Heart left ventricle (tissue), 16 donors: ENCODE data around the gene METTL24. TPM values are rescaled to one million over a fixed set of nuclear protein-coding genes. Genes with fewer than 3 reads are reported as not detected.
A peak's percentile ranks its signal among the peaks of the same experiment; 100 is the strongest.

Experiments
- ATAC-seq, 4 donors: fragments of 200-7000 bp; cut with Tn5 transposase; one replicate each; pipeline ENCODE4 v1.9.1; 2020 to 2022; ENCODE audit warnings: moderate library complexity in 4 of 4, mild to moderate bottlenecking in 3 of 4, moderate number of reproducible peaks in 1 of 4
- DNase-seq, 5 donors: peaks; one replicate each; pipeline ENCODE4 v3.0.0-alpha.2; 2020
- H3K27ac ChIP-seq, 12 donors: fragments of 200-600 bp; sonication (generic) in 4 of 12; one replicate each; pipeline versions ENCODE4 v1.5.0 to v1.8.0; 2016 to 2022; ENCODE audit warnings: mild to moderate bottlenecking in 2 of 12
- H3K27me3 ChIP-seq, 9 donors: fragments of 200-600 bp; sonication (generic) in 2 of 9; one replicate each; pipeline versions ENCODE4 v1.5.1 to v1.8.0; 2016 to 2022; ENCODE audit warnings: mild to moderate bottlenecking in 3 of 9
- H3K36me3 ChIP-seq, 9 donors: fragments of 200-600 bp; sonication (generic) in 2 of 9; one replicate each; pipeline versions ENCODE4 v1.5.0 to v1.8.0; 2018 to 2022; ENCODE audit warnings: mild to moderate bottlenecking in 2 of 9
- H3K4me1 ChIP-seq, 12 donors: fragments of 200-600 bp; sonication (generic) in 4 of 12; one replicate each; pipeline versions ENCODE4 v1.5.0 to v1.8.0; 2016 to 2022; ENCODE audit warnings: mild to moderate bottlenecking in 3 of 12
- H3K4me3 ChIP-seq, 12 donors: fragments of 200-600 bp; sonication (generic) in 4 of 12; one replicate each; pipeline versions ENCODE4 v1.5.0 to v1.8.0; 2017 to 2022; ENCODE audit warnings: mild to moderate bottlenecking in 9 of 12, moderate library complexity in 4 of 12
- H3K9me3 ChIP-seq, 12 donors: fragments of 200-600 bp; sonication (generic) in 4 of 12; one replicate each; pipeline versions ENCODE4 v1.5.0 to v1.8.0; 2016 to 2022; ENCODE audit warnings: mild to moderate bottlenecking in 1 of 12
- POLR2A ChIP-seq, 2 donors: fragments of 450-650 bp; IDR thresholded peaks; one replicate each; pipeline ENCODE4 v1.6.1; 2017; ENCODE audit warnings: antibody characterized with exemption in 2 of 2, mild to moderate bottlenecking in 2 of 2, moderate library complexity in 2 of 2
- WGBS, 4 donors: extraction: QIAGEN DNeasy Blood & Tissue Kit in 2 of 4; methylation state at CpG; one replicate each; pipeline versions ENCODE4 v1.1.5 to v1.1.7; 2013 to 2018; 5-methylcytosine and 5-hydroxymethylcytosine counted together
- intact Hi-C, 10 donors: fragments of 100-400 bp; cut with DNase I; formaldehyde crosslinking; loops; one replicate each; pipeline versions ENCODE4 v1.11.1 to v1.14.2; 2022
- long read RNA-seq, 3 donors: library from polyadenylated mRNA; unstranded; transcript quantifications; one replicate each; pipeline ENCODE4 v2.0.0, GENCODE V29; 2020 to 2021
- polyA plus RNA-seq, 2 donors: library from polyadenylated mRNA; stranded (reverse); fragments of 200-250 nt; gene quantifications; one replicate each; pipeline ENCODE4 v1.2.3, GENCODE V29; 2013
- total RNA-seq, 9 donors: library from RNA; depleted of rRNA in 2 of 9; stranded (reverse); fragments of >200 nt in 2 of 9; fragmentation: NEBNext Ultra II Directional in 3 of 9; extraction: Animal tissue kit (Norgen Biotek cat#: 25700) in 3 of 9; gene quantifications; one replicate each; pipeline versions ENCODE4 v1.1.0 to v1.2.4, GENCODE V29; 2016 to 2023
- TF ChIP-seq, protein P1 (sequence below), 12 donors: fragments of 200-600 bp; sonication (generic) in 4 of 12; IDR thresholded peaks; one replicate each; pipeline versions ENCODE4 v1.5.0 to v1.8.0; 2018 to 2022; ENCODE audit warnings: antibody characterized with exemption in 12 of 12, mild to moderate bottlenecking in 5 of 12
- donor health status: ischemic (EF 13 %, LVEDD 7.1; RV severe dilation, severe dysfunction).
- donor health status: healthy with polysubstance abuse.
- donor health status: DM: no; HTN: yes; CAD: no.
- donor health status: DM: no; HTN: no; CAD: no.
- donor health status: ischemic (EF 25% LVEDD 6.9; RV normal size, moderate dysfunction).
- donor health status: ischemic (EF 25% LVEDD 5.7; RV mildly dilated, moderate dysfunction).
- donor health status: healthy.
- donor health status: DM: yes; HTN: yes; CAD: no.
- donor health status: ischemic (EF 35%, LVEDD 5.7; RV mildly dilated, moderate dysfunction).
- donor health status: nonischemic (EF 11% LVEDD 7.7; RV severe dilation, severe dysfunction).
- donor health status: DM: yes; HTN: yes; CAD: no.
- donor health status: PGD.
- donor health status: ischemic (EF 29% LVEDD 5.4; RV normal size, mild dysfunction).
- donor health status: nonischemic (EF 23%, LVEDD 6.1; RV moderate dilation, normal function).

METTL24 gene, protein sequence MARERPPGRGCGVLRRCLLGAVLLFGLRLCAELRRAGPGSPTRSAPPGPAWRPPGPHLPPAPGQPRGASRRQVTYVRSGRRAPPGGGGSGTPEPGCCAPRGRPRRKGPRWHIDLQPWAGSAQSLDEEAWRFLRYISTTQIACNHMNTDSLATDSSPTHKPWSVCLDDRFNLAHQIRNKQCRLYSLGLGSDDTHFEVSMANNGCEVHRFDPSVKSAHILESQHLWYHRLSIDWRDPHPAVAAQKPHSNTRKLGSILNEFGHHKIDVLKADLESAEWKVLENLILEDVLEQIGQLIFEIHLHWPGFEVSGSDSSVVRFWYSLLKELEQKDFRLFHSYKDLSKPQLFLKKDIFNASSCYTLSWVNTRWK
- total RNA-seq: 1 to 10 TPM in 6 of 9 donors, under 1 TPM in 2, not detected in 1; 0.60 to 2.8 (median 1.8) TPM
- not detected for polyA plus RNA-seq
- long read RNA-seq, donor 1, partial matches to known transcripts: 0 of 1 reads
- long read RNA-seq, donor 1, other reads (novel, unspliced or antisense): 1 of 1 reads
- long read RNA-seq, donor 2, partial matches to known transcripts: 0 of 3 reads
- long read RNA-seq, donor 2, other reads (novel, unspliced or antisense): 3 of 3 reads
- long read RNA-seq, donor 3: 0 reads

- no peaks in the 10 kb centered on the region for H3K36me3 ChIP-seq
- intact Hi-C loops: no loop called here
- H3K27ac ChIP-seq: peak within 1 kb of the TSS in 11 of 12 donors; percentile 29 to 94 (median 71)
- peak in 1 of 5 donors; percentile 33 for DNase-seq
- H3K9me3 ChIP-seq: no peaks in the 10 kb centered on the region
- peaks cover 0 to 22% (median 3%) of the 10 kb centered on the region in 12 donors for H3K4me1 ChIP-seq
- peaks cover 0 to 44% (median 0%) of the 10 kb centered on the region in 9 donors for H3K27me3 ChIP-seq
- TF ChIP-seq, protein P1, sequence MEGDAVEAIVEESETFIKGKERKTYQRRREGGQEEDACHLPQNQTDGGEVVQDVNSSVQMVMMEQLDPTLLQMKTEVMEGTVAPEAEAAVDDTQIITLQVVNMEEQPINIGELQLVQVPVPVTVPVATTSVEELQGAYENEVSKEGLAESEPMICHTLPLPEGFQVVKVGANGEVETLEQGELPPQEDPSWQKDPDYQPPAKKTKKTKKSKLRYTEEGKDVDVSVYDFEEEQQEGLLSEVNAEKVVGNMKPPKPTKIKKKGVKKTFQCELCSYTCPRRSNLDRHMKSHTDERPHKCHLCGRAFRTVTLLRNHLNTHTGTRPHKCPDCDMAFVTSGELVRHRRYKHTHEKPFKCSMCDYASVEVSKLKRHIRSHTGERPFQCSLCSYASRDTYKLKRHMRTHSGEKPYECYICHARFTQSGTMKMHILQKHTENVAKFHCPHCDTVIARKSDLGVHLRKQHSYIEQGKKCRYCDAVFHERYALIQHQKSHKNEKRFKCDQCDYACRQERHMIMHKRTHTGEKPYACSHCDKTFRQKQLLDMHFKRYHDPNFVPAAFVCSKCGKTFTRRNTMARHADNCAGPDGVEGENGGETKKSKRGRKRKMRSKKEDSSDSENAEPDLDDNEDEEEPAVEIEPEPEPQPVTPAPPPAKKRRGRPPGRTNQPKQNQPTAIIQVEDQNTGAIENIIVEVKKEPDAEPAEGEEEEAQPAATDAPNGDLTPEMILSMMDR (IDR thresholded peaks at IDR 0.05): peak in 1 of 12 donors; percentile 2
- no peak for TF ChIP-seq POLR2A (IDR thresholded peaks at IDR 0.05)
- peak within 1 kb of the TSS; percentile 26 to 76 (median 60) for H3K4me3 ChIP-seq
- WGBS, 4 donors: 1 to 3% (median 2%) methylated on average over 47 to 107 of the region's 107 CpGs
- ATAC-seq: peak in 3 of 4 donors; percentile 42 to 67 (median 63)
Observed at GRCh38 chr6:110357664-110358552, at the start of gene METTL24. Gene METTL24 (minus strand): TSS chr6:110358349. CDS start chr6:110358272, 77 bp downstream.

GRCh38 chr6:110404607-110405006, 46.5 kb upstream of the METTL24 start:
- intact Hi-C loops: no loop called here
- WGBS, 4 donors: 59 to 74% (median 67%) methylated on average over 8 of the region's 8 CpGs
- DNase-seq (no peak), ATAC-seq (no peak)
- Histone ChIP-seq H3K9me3 (no peaks in the 10 kb centered on the region), H3K27me3 (no peaks in the 10 kb centered on the region), H3K4me1 (peaks cover 0 to 5% (median 0%) of the 10 kb centered on the region in 12 donors), H3K27ac (no peak overlapping the region), H3K36me3 (peaks cover 0 to 26% (median 4%) of the 10 kb centered on the region in 9 donors), H3K4me3 (no peak overlapping the region)
- TF ChIP-seq POLR2A (IDR thresholded peaks at IDR 0.05): no peak
- TF ChIP-seq, protein P1 (IDR thresholded peaks at IDR 0.05): no peak

DNA sequence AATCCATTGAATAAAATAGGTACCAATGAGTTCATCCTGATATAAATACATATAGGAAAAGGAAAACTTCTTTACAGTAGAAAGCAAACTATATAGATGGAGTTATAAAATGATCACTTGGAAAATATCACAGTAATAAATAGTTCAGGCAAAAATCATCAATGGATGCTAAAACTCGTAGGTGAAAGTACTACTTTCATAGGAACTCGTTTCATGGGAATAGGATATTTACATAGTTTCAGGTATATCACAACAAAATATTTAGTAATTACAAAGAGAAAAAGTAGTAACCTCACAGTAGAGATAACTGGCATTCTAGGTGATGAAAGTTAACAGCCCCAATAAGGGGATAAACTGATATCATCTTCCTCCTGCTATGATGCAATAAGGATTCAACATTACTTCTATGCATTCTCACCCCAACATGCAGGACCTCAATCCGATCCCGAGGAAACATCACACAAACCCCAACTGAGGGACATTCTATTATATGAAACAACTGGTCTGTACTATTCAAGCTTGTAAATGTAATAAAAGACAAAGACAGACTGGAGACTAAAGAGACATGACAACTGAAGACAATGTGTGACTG, 43.5 kb upstream of the METTL24 start:
- TF ChIP-seq POLR2A (IDR thresholded peaks at IDR 0.05): no peak
- TF ChIP-seq, protein P1 (IDR thresholded peaks at IDR 0.05): no peak
- Histone ChIP-seq H3K27me3 (no peaks in the 10 kb centered on the region), H3K9me3 (no peaks in the 10 kb centered on the region), H3K36me3 (peaks cover 0 to 14% (median 4%) of the 10 kb centered on the region in 9 donors), H3K27ac (no peak overlapping the region), H3K4me3 (no peak overlapping the region), H3K4me1 (peaks cover 0 to 13% (median 3%) of the 10 kb centered on the region in 12 donors)
- no peak for ATAC-seq
- WGBS, 4 donors: 84 to 91% (median 87%) methylated on average over 4 of the region's 4 CpGs
- intact Hi-C loops: no loop called here
- DNase-seq: no peak
